ENCODE data around the gene OXTR. TPM values are rescaled to one million over a fixed set of nuclear protein-coding genes. Genes with fewer than 3 reads are reported as not detected.

The OXTR gene
- total RNA-seq (2014; rRNA removed; shearing (Covaris generic); ENCODE audit: low replicate concordance): 4.1 and 9.9 TPM in 2 replicates

DNA sequence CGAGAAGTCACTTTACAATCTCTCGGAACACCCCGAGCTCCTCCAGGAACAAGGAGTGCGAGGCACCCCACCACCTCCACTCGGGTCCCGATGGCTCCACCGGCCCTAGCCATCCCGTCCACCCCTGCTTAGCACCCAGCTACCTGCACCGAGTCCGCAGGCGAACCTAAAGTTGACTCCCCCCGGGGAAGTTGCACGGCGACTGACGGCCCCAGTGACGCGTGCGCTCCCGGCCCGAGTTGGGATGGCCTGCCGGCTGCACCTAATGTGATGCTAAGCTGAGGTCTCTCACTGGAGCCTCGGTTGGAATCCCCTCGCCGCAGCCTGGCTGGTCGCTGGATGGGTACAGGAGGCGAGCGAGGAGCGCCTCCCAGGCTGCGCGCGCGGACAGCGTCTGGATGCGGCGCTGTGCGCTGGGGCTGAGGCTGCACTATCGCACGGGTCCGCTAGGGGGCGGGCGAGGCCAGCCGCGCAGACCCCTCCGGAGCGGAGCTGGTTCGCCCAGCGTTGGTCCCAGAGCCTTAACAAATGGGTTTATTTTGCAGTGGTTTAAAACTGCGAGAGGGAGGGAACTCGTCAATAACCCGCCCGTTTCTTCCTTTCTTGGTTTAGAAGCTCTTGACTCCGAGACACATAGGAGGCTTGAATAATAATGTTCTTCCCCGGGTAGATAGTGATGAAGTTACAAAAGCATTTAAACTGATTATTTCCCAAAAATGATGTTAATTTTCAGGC, at the start of gene OXTR:
Gene OXTR (minus strand): TSS at position 526 of the 735 bp plus-strand sequence. CDS start 1,426 bp downstream, outside the sequence.
- H3K9ac ChIP-seq (ENCODE audit: low read length): peak within 1 kb of the TSS; percentile 51
- H3K4me3 ChIP-seq (ENCODE audit: low read length): peak within 1 kb of the TSS; percentile 60; the same call in 1 of the 2 replicates
- peak; percentile 89 for DNase-seq

DNA sequence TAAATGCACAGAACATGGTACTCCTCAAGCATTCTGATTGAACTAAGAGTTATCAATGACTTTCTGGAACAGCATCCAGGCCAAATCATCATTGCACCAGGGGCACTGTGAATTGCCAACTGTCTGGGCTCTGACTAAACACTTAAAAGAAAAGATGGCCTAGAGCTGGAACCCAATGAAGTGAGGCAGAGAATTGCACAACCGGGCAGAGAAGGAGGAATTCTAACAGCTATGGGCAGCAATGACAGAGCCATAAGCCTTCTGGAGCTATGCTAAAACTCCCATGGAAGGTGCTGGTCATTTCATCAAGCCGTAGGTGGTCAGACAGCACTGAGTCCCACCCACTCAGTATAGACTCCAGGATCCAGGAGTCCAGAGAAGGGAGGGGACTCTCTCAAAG, 48.1 kb upstream of the OXTR start:
- no peaks in the 10 kb centered on the region for H3K79me2 ChIP-seq (ENCODE audit: low read length)
- no peak overlapping the region for H3K9ac ChIP-seq (ENCODE audit: low read length)
- no peaks in the 10 kb centered on the region; the same call in 1 of the 2 replicates for H3K9me3 ChIP-seq (ENCODE audit: low read length)
- no peaks in the 10 kb centered on the region for H3K9me2 ChIP-seq (replicated peaks; ENCODE audit: insufficient read depth, low read length)
- H3K27ac ChIP-seq (ENCODE audit: low read length): no peak overlapping the region
- no peak overlapping the region for H2AFZ ChIP-seq (ENCODE audit: low read length)
- H3K4me2 ChIP-seq (ENCODE audit: low read depth, low read length, poor library complexity, severe bottlenecking): no peak overlapping the region
- no peak overlapping the region for H3K4me3 ChIP-seq (ENCODE audit: low read length)
- peaks cover 10% of the 10 kb centered on the region for H3K36me3 ChIP-seq (ENCODE audit: insufficient read depth, low read length)
- H3K4me1 ChIP-seq (ENCODE audit: low read length): no peaks in the 10 kb centered on the region
- H4K20me1 ChIP-seq (ENCODE audit: insufficient read depth, low read depth, low read length): no peaks in the 10 kb centered on the region
- no peak for DNase-seq
- no peaks in the 10 kb centered on the region for H3K27me3 ChIP-seq (ENCODE audit: low read length)

More for the DNA sequence above, at the start of gene OXTR:
- Histone ChIP-seq H3K79me2 (ENCODE audit: low read length) (no peaks in the 10 kb centered on the region), H2AFZ (ENCODE audit: low read length) (peak within 1 kb of the TSS; percentile 89; the same call in 1 of the 2 replicates), H3K4me2 (ENCODE audit: low read depth, low read length, poor library complexity, severe bottlenecking) (peak within 1 kb of the TSS; percentile 66), H3K27me3 (ENCODE audit: low read length) (no peaks in the 10 kb centered on the region), H3K4me1 (ENCODE audit: low read length) (peaks cover 10% of the 10 kb centered on the region), H3K9me3 (ENCODE audit: low read length) (no peaks in the 10 kb centered on the region), H3K36me3 (ENCODE audit: insufficient read depth, low read length) (0 out of 2 replicates have a peak, but pooled peaks cover 2% of the 10 kb centered on the region), H4K20me1 (ENCODE audit: insufficient read depth, low read depth, low read length) (peaks cover 12% of the 10 kb centered on the region; the same call in 1 of the 2 replicates), H3K9me2 (replicated peaks; ENCODE audit: insufficient read depth, low read length) (no peaks in the 10 kb centered on the region), H3K27ac (ENCODE audit: low read length) (no peak within 1 kb of the TSS)

DNA sequence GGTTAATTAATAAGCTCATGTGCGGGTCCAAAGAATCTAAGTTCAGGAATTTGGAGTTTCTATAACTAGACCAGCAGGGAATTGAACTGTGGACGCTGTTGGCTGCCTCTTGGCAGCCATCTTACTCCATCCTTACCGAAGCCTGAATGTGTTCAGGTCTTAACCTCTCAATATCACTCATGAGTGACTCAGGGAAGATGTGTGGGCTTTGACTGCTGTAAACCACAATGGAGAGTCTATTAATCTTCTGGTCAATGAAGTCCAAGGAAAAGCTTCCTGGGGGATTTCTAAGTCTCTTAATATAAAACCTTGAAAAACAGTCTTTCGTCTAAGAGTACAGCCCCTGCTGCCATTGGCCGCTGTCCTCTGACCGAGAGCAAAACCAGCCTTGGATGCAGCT, 46.7 kb upstream of the OXTR start:
- no peaks in the 10 kb centered on the region for H3K9me2 ChIP-seq (replicated peaks; ENCODE audit: insufficient read depth, low read length)
- no peak for DNase-seq
- H3K4me1 ChIP-seq (ENCODE audit: low read length): no peaks in the 10 kb centered on the region

DNA sequence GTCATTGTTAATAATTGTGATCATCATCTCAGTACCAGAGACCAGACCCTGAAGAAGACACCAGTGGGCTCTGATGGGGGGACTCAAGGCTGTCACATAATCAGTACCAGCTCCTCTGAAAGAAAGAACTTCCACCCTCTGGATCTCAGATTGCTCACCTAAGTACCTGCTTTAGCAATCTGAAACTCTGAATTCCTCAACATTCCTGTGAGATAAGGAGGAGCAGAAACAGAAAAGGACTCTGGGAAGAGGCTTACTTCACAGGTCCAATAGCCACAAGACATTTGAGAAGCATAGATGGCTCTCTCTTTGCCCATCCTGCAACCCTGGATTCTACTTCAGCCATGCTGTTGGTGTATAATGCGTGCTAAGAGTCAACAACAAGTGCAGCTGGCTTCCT, 44.0 kb upstream of the OXTR start:
- no peak overlapping the region for H3K9ac ChIP-seq (ENCODE audit: low read length)
- H3K27ac ChIP-seq (ENCODE audit: low read length): no peak overlapping the region
- no peaks in the 10 kb centered on the region for H3K9me3 ChIP-seq (ENCODE audit: low read length)
- H3K4me1 ChIP-seq (ENCODE audit: low read length): no peaks in the 10 kb centered on the region
- H4K20me1 ChIP-seq (ENCODE audit: insufficient read depth, low read depth, low read length): no peaks in the 10 kb centered on the region
- no peaks in the 10 kb centered on the region for H3K79me2 ChIP-seq (ENCODE audit: low read length)
- H2AFZ ChIP-seq (ENCODE audit: low read length): no peak overlapping the region
- DNase-seq: no peak
- no peak overlapping the region for H3K4me3 ChIP-seq (ENCODE audit: low read length)
- no peaks in the 10 kb centered on the region for H3K36me3 ChIP-seq (ENCODE audit: insufficient read depth, low read length)
- no peaks in the 10 kb centered on the region for H3K27me3 ChIP-seq (ENCODE audit: low read length)
- H3K4me2 ChIP-seq (ENCODE audit: low read depth, low read length, poor library complexity, severe bottlenecking): no peak overlapping the region
- no peaks in the 10 kb centered on the region for H3K9me2 ChIP-seq (replicated peaks; ENCODE audit: insufficient read depth, low read length)

More for the DNA sequence above, 46.7 kb upstream of the OXTR start:
- Histone ChIP-seq H3K9ac (ENCODE audit: low read length) (no peak overlapping the region), H3K79me2 (ENCODE audit: low read length) (no peaks in the 10 kb centered on the region), H3K27ac (ENCODE audit: low read length) (no peak overlapping the region), H3K27me3 (ENCODE audit: low read length) (no peaks in the 10 kb centered on the region), H3K9me3 (ENCODE audit: low read length) (no peaks in the 10 kb centered on the region; the same call in 1 of the 2 replicates), H2AFZ (ENCODE audit: low read length) (no peak overlapping the region), H3K36me3 (ENCODE audit: insufficient read depth, low read length) (peaks cover 10% of the 10 kb centered on the region), H3K4me2 (ENCODE audit: low read depth, low read length, poor library complexity, severe bottlenecking) (no peak overlapping the region), H3K4me3 (ENCODE audit: low read length) (no peak overlapping the region), H4K20me1 (ENCODE audit: insufficient read depth, low read depth, low read length) (no peaks in the 10 kb centered on the region)

DNA sequence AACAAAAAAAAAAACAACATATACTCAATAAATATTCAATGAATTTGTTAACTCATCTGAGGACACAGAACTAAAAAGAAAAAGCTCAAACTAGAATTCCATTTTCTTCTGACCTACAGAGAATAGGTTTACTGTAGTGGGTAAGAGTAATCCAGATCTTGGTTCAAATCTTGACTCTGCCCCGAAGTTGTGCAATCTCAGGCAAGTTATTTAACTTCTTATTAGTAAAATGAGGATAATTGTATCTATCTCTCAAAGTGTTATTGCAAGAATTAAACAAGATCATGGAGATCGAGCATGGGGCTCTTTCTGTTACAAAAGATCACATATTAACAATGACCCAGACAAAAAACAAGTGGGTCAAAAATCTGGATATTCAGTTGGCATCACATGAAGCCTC, 41.1 kb upstream of the OXTR start:
- Histone ChIP-seq H3K4me2 (ENCODE audit: low read depth, low read length, poor library complexity, severe bottlenecking) (no peak overlapping the region), H3K9ac (ENCODE audit: low read length) (no peak overlapping the region), H4K20me1 (ENCODE audit: insufficient read depth, low read depth, low read length) (no peaks in the 10 kb centered on the region), H3K27ac (ENCODE audit: low read length) (no peak overlapping the region), H3K9me3 (ENCODE audit: low read length) (no peaks in the 10 kb centered on the region), H3K4me3 (ENCODE audit: low read length) (no peak overlapping the region), H3K79me2 (ENCODE audit: low read length) (no peaks in the 10 kb centered on the region), H3K4me1 (ENCODE audit: low read length) (no peaks in the 10 kb centered on the region), H3K36me3 (ENCODE audit: insufficient read depth, low read length) (no peaks in the 10 kb centered on the region), H3K9me2 (replicated peaks; ENCODE audit: insufficient read depth, low read length) (no peaks in the 10 kb centered on the region), H3K27me3 (ENCODE audit: low read length) (no peaks in the 10 kb centered on the region), H2AFZ (ENCODE audit: low read length) (no peak overlapping the region)
- DNase-seq: no peak

DNA sequence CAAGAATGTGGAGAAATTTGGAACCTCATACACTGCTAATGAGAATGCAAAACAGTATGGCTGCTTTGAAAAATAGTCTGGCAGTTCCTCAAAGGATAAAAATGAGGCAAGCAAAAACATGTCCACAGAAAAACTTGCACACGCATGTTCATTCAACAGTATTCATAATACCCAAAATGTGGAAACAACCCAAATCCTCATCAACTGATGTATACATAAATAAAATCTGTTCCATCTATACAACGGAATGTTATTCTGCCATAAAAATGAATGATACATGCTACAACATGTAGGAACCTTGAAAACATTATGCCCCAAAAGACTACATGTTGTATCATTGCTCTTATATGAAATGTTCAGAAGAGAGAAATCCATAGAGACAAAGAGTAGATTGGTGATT, 36.4 kb upstream of the OXTR start:
- H3K4me1 ChIP-seq (ENCODE audit: low read length): no peaks in the 10 kb centered on the region
- no peaks in the 10 kb centered on the region for H4K20me1 ChIP-seq (ENCODE audit: insufficient read depth, low read depth, low read length)
- H3K9me2 ChIP-seq (replicated peaks; ENCODE audit: insufficient read depth, low read length): no peaks in the 10 kb centered on the region
- H3K9me3 ChIP-seq (ENCODE audit: low read length): peaks cover 3% of the 10 kb centered on the region; the same call in 1 of the 2 replicates
- H3K27ac ChIP-seq (ENCODE audit: low read length): no peak overlapping the region
- no peak overlapping the region for H2AFZ ChIP-seq (ENCODE audit: low read length)
- H3K9ac ChIP-seq (ENCODE audit: low read length): no peak overlapping the region
- no peaks in the 10 kb centered on the region for H3K36me3 ChIP-seq (ENCODE audit: insufficient read depth, low read length)
- no peaks in the 10 kb centered on the region for H3K79me2 ChIP-seq (ENCODE audit: low read length)
- no peaks in the 10 kb centered on the region for H3K27me3 ChIP-seq (ENCODE audit: low read length)
- no peak overlapping the region for H3K4me3 ChIP-seq (ENCODE audit: low read length)
- DNase-seq: no peak
- H3K4me2 ChIP-seq (ENCODE audit: low read depth, low read length, poor library complexity, severe bottlenecking): no peak overlapping the region

DNA sequence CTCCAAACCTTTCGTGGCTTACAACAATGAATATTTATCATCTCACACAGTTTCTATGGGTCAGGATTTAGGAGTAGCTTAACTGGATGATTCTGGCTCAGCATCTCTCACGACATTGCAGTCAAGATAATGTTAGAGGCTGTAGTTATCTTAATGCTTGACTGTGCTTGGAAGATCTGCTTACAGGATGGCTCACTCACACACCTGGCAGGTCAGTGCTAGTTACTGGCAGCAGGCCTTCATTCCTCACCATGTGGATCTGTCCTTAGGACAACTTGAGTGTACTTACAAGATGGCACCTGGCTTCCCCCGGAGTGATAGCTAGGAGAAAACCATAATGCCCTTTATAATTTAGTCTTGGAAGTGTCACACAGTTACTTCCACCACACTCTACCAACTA, 32.8 kb upstream of the OXTR start:
- Histone ChIP-seq H2AFZ (ENCODE audit: low read length) (no peak overlapping the region), H3K4me1 (ENCODE audit: low read length) (no peaks in the 10 kb centered on the region), H3K4me2 (ENCODE audit: low read depth, low read length, poor library complexity, severe bottlenecking) (no peak overlapping the region), H3K27ac (ENCODE audit: low read length) (no peak overlapping the region), H4K20me1 (ENCODE audit: insufficient read depth, low read depth, low read length) (no peaks in the 10 kb centered on the region), H3K9ac (ENCODE audit: low read length) (no peak overlapping the region), H3K79me2 (ENCODE audit: low read length) (no peaks in the 10 kb centered on the region), H3K36me3 (ENCODE audit: insufficient read depth, low read length) (0 out of 2 replicates have a peak, but pooled peaks cover 6% of the 10 kb centered on the region), H3K4me3 (ENCODE audit: low read length) (no peak overlapping the region), H3K9me2 (replicated peaks; ENCODE audit: insufficient read depth, low read length) (no peaks in the 10 kb centered on the region), H3K9me3 (ENCODE audit: low read length) (peaks cover 3% of the 10 kb centered on the region; the same call in 1 of the 2 replicates), H3K27me3 (ENCODE audit: low read length) (no peaks in the 10 kb centered on the region)
- DNase-seq: no peak

DNA sequence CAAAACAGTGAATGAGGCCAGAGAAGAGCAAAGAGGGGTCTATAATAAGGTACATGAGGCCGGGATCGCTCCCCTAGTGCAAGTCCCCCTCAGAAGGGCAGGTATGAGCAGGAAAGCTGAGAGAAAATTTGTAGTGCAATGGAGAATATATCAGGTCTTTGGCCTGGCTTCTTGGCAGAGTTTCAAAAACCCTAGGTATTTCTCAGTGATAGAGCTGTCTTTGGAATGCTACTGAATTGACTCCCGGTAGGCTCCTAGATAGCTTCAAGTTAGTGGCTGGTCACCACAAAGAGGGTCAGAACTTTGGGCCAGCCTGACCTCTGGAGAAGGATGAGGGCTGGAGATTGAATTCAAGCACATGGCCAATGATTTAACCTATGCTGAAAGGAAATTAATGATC, 30.6 kb upstream of the OXTR start:
- no peaks in the 10 kb centered on the region for H3K9me2 ChIP-seq (replicated peaks; ENCODE audit: insufficient read depth, low read length)
- no peak for DNase-seq
- peaks cover 3% of the 10 kb centered on the region; the same call in 1 of the 2 replicates for H3K9me3 ChIP-seq (ENCODE audit: low read length)
- no peak overlapping the region for H3K9ac ChIP-seq (ENCODE audit: low read length)
- no peak overlapping the region for H3K4me3 ChIP-seq (ENCODE audit: low read length)
- 0 out of 2 replicates have a peak, but pooled peaks cover 6% of the 10 kb centered on the region for H3K36me3 ChIP-seq (ENCODE audit: insufficient read depth, low read length)
- no peak overlapping the region for H3K27ac ChIP-seq (ENCODE audit: low read length)
- H3K27me3 ChIP-seq (ENCODE audit: low read length): no peaks in the 10 kb centered on the region
- no peaks in the 10 kb centered on the region for H3K79me2 ChIP-seq (ENCODE audit: low read length)
- H2AFZ ChIP-seq (ENCODE audit: low read length): no peak overlapping the region
- H4K20me1 ChIP-seq (ENCODE audit: insufficient read depth, low read depth, low read length): no peaks in the 10 kb centered on the region
- no peak overlapping the region for H3K4me2 ChIP-seq (ENCODE audit: low read depth, low read length, poor library complexity, severe bottlenecking)
- no peaks in the 10 kb centered on the region for H3K4me1 ChIP-seq (ENCODE audit: low read length)

Measured in Karpas-422 (cell line).